Stimulated activated CD8-positive, alpha-beta memory T cell treated with anti-CD3 and anti-CD28 coated beads, Interleukin-4, amount 100 ng/mL, for 4 hours (primary cell): ENCODE data around the gene ABCA5.
"Not testable (repeated sequence)": the region's sequence is repeated elsewhere in the genome, so short reads cannot be mapped to it uniquely, and the experiment has no call there.

Source experiments
- DNase-seq, 2 donors: peaks; one replicate each; pipeline ENCODE4 v3.0.0-alpha.2; 2020; ENCODE audit warnings: low read depth in 2 of 2, low spot score in 1 of 2

The ABCA5 gene

DNA sequence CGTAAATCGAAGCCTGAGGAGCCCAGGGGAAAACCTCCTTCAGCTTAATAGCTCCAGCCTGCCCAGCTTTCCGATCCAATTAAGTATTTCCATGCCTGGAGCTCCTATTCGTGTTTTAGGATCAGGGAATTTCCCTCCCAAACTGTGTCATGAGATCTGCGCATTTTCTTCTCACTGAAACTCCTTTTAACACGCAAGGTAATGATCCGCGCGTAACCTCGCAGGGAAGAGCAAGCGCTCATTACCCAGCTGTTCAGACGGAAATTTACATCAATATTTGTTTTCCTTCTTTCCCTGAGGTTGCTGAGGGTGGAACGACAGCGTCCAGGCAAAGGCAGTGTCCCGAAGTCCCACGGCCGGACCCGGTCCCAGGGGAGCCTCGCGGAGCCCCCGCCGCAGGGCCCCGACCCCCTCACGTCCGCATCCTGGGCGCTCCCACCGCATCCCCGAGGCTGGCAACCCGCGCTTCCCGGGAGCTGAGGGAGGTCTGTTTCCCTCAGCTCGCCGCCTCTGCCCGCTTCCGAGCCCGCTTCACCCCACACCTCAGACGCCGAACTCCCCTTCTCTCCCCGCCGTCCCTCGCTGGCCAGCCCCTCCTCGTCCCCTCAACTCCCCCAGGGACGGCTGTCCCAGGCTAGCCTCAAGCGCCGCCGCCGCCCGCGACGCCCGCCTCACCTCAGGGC lies 415 bp downstream of the ABCA5 start:
- DNase-seq = no peak

DNA sequence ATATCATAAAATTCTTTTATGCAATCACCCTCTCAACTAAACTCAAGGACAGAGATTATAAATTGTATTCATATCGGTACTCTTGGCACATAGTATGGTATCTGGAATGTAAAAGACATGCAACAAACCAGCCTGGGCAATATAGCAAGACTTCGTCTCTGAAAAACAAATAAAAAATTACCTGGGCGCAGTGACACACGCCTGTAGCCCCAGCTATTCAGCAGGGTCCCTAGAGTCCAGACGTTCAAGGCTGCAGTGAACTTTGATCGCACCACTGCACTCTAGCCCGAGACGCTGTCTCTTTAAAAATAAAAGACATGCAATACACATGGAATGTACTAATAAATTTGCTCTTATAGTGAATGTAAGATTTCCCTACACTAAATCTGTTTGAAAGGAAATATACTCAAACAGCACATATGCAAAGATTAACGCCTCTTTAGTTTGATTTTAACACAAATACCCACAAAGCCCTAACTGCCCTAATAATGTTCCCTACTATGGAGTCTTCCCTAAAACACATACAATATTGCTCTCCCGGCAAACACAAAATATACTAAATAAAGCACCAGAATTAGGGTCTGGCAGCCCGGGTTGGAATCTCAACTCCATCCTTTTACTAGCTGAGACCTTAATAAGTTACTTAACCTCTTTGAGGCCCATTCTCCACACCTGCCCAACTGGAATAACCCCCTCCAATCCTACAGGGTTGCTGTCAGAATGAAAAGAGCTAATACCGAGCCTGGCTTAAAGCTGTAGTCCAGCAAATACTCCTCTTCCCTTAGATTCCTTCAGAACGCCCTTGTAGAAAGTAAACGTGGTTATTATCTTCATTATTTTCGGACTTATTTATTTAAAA lies 1.2 kb downstream of the ABCA5 start:
- no peak for DNase-seq

GRCh38 chr17:69323806-69324205 lies 3.1 kb downstream of the ABCA5 start:
- DNase-seq = no peak

DNA sequence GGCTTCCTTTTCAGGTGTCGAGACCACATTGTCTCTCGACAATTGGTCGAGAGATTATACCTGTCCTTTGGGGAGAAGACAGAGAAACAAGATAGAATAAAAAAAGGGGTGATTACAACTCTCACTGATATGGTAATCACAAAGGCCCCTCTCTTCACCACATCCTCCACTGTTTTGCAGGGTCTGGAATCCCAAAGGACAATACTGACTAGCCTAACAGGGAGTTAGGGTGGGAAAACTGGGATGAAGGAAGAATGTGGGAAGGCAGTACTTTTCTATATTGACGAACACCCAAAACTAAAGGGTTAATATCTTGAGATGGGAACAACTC lies 6.1 kb downstream of the ABCA5 start:
- no peak for DNase-seq

DNA sequence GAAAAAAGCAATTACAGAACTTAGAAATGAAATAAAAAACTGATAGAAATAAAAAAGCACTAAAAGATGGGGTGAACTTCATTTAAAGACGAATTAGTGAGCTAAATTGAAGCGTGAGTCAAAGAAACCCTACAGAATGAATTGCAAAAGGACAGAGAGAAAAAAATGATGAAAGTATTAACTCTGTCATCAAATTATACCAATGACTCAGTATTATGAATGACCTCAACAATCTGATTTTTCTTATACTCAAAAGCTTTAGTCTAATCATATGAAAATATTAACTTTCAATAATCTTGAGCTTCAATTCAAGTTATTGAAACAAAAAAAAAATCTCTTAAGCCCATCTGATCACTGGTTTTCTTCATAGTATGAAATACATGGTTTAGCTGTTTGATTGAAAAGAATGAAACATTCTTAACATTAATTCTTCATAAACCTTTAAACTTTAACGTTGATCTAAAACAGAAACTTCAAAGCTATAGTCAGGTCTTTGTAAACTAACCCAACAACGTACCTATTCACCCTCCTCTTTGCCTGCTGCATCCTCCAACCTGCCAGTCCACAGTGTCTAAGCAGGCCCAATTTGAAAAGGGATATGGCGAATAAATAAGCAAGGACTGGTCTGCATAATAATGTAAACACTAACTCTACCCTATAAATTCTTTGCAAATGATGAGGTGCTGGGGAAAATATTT lies 6.6 kb downstream of the ABCA5 start:
- no peak for DNase-seq

GRCh38 chr17:69317625-69318024 lies 9.3 kb downstream of the ABCA5 start:
- DNase-seq = no peak

GRCh38 chr17:69314246-69315065 lies 12.5 kb downstream of the ABCA5 start:
- DNase-seq = no peak

GRCh38 chr17:69305177-69305576 lies 21.8 kb downstream of the ABCA5 start:
- DNase-seq = no peak

- DNase-seq = no peak
These were observed 24.3 kb downstream of the ABCA5 start for GRCh38 chr17:69302682-69303081.

GRCh38 chr17:69300222-69300621 lies 26.7 kb downstream of the ABCA5 start:
- no peak for DNase-seq

DNA sequence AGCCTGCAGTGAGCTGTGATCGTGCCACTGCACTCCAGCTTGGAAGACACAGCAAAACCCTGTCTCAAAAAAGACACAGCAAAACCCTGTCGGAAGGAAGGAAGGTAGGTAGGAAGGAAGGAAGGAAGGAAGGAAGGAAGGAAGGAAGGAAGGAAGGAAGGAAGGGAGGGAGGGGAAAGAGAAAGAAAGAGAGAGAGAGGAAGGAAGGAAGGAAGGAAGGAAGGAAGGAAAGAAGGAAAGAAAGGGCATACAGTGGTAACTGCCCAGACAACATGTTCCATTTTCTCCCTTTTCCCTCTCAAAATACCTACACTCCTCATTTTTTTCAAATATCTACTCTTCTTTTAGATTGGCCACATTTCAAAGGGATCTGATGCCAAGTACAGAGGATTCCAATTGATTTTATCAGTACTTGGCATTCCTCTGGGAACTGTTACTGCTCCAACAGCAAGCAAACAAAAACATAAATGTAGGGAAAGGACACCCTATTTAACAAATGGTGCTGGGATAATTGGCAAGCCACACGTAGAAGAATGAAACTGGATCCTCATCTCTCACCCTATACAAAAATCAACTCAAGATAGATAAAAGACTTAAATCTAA lies 28.7 kb downstream of the ABCA5 start:
- not testable (repeated sequence) for DNase-seq

DNA sequence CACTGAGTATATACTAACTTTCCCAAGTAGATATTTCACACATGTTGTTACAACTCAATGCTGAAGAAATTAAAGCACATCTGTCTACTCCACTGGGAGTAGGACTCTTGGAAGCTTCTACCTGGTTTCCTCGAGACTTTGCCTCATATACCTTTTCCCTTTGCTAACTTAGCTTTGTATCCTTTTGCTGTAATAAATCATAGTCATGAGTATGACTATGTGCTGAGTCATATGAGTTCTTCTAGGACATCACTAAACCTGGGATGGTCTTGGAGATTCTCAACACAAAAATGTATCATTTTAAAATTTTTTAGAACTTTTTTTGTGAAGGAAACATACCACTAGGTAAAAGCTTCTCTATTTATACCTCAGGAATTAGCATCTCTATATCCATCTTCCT lies 39.8 kb downstream of the ABCA5 start:
- no peak for DNase-seq

DNA sequence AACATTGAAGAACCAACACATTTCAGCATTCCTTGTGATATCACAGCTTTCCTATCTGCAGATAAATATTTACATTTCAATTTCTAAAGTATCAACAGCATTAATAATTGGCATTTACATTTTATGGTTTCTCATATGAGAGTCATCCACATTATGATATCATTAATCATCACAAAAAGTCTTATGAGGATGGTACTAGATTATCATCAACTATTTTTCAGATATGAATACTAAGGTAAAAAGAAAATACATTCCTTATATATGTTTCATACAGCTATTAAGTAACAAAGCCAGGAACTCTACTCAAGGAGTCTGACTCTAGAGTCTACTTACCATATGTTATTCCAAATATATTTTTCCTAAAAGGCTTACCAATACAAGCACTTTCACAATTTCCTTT lies 40.7 kb downstream of the ABCA5 start:
- DNase-seq = no peak

- DNase-seq = no peak
These were observed 42.3 kb downstream of the ABCA5 start for GRCh38 chr17:69284646-69285045.

- DNase-seq = no peak
These were observed 44.9 kb downstream of the ABCA5 start for GRCh38 chr17:69282002-69282401.

- not testable (repeated sequence) for DNase-seq
These were observed 50.7 kb downstream of the ABCA5 start for GRCh38 chr17:69276279-69276678.

DNA sequence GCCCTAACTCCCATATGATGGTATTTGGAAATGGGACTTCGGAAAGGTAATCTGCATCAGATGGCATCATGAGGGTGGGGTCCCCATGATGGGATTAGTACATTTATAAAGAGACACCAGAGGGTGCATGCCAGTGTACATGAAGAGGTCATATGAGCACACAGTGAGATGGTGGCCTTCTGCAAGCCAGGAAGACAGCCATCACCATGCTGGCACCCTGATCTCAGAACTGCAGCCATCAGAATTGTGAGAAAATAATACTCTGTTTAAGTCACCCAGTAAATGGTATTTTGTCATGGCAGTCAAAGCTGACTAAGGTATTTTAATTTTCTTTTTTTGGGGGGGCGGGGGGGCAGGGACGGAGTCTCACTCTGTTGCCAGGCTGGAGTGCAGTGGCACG lies 51.2 kb downstream of the ABCA5 start:
- DNase-seq = no peak

- no peak for DNase-seq
These were observed 55.9 kb downstream of the ABCA5 start for GRCh38 chr17:69271023-69271422.

DNA sequence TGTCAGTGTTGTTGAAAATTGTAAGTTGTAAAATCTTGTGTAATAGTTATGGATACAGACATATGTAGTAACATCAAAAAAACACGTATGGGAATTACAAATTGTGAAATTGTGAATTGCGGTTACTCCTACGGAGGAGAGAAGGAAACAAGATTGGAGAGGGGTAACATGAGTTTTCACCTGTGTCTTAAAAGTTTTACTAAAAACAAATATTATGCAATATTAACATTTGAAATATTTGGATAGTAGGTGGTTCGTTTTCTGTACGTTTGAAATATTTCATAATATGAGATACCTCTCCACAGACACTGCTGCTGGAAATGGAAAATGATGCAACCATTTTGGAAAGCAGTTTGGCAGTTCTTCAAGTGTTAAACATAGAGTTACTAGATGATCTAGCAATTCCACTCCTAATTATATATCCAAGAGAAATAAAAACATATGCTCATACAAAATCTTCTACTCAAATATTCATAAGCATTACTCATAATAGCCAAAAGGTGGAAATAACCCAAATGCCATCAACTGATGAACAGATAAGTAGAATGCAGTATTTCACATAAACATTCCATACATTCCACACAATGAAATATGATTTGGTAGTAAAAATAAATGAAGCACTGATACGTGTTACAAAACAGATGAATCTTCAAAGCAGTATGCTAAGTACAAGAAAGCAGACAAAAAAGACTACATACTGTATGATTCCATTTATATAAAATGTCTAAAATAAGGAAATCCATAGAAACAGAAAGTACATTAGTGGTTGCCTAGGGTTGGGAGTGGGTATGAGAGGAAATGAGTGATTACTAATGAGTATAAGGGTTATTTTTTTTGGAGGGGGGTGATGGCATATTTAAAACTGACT lies 57.6 kb downstream of the ABCA5 start:
- DNase-seq = no peak

- DNase-seq = no peak
These were observed 58.4 kb downstream of the ABCA5 start for GRCh38 chr17:69268543-69269014.
